ENCODE data around the gene KIAA1958.

GRCh38 chr9:112445196-112445595, 41.4 kb upstream of the KIAA1958 start:
- TF ChIP-seq CTCF (conservative IDR thresholded peaks at IDR 0.05; ENCODE audit: low read length) (no peak), EZH2phosphoT487 (IDR thresholded peaks at IDR 0.05; ENCODE audit: borderline replicate concordance) (no peak)
